ENCODE results near the gene CPNE2.
"Not testable (repeated sequence)": the region's sequence is repeated elsewhere in the genome, so short reads cannot be mapped to it uniquely, and the experiment has no call there.

The CPNE2 gene

DNA sequence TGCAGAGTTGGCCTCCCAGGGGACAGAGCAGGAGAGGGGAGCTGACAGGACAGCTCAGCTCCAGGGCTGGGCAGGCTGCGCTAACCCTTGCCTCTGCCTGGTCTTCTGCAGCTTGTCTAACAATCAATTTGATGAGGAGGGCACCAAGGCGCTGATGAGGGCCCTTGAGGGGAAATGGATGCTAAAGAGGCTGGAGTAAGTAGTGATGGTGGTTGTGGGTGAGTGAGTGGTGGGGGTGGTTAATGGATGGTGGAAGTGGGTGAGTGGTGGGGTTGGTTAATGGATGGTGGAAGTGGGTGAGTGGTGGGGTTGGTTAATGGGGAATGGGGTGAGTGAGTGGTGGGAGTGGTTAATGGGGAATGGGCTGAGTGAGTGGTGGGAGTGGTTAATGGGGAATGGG, 22.0 kb upstream of the CPNE2 start:
- DNase-seq, result no peak

DNA sequence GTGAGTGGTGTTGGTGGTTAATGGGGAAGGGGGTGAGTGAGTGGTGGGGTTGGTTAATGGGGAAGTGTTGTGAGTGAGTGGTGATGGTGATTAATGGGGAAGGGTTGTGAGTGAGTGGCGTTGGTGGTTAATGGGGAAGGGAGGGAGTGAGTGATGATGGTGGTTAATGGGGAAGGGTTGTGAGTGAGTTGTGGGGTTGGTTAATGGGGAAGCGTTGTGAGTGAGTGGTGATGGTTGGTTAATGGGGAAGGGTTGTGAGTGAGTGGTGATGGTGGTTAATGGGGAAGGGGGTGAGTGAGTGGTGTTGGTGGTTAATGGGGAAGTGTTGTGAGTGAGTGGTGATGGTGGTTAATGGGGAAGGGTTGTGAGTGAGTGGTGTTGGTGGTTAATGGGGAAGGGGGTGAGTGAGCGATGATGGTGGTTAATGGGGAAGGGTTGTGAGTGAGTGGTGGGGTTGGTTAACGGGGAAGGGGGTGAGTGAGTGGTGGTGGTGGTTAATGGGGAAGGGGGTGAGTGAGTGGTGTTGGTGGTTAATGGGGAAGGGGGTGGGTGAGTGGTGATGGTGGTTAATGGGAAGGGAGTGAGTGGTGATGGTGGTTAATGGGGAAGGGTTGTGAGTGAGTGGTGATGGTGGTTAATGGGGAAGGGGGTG, 21.2 kb upstream of the CPNE2 start:
- not testable (repeated sequence) for DNase-seq

DNA sequence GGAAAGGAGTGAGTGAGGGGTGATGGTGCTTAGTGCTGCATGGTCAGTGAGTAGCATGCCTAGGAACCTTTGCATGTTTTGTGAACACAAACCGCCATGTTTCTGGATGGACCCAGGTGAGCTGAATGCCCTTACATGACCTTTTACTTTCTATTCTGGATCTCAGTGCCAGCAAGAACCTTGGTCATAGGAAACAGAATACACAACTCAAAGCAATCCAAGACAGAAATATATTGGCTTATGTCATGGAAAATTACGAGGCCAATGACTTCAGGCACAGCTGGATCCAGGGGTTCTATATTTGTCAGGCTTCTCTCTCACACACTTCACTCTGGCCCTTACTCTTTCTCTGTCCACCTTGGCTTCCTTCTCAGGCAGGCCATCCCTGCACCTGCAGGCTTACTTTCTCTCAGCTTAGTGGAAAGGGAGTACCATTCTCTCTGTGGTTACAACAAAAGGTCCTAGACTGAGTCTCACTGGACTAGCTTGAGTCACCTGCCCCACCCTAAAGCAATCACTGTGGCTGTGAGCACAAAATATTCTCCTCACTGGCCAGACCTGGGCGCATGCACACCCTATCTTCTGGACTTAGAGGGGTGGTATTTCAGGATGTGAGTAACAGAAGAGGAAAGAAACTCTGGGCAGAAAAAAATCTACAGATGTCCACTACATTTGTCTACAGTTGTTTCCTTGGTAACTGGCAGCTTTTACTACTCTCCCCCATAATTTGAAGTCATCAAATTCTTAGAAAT, 20.4 kb upstream of the CPNE2 start:
- DNase-seq, result no peak

DNA sequence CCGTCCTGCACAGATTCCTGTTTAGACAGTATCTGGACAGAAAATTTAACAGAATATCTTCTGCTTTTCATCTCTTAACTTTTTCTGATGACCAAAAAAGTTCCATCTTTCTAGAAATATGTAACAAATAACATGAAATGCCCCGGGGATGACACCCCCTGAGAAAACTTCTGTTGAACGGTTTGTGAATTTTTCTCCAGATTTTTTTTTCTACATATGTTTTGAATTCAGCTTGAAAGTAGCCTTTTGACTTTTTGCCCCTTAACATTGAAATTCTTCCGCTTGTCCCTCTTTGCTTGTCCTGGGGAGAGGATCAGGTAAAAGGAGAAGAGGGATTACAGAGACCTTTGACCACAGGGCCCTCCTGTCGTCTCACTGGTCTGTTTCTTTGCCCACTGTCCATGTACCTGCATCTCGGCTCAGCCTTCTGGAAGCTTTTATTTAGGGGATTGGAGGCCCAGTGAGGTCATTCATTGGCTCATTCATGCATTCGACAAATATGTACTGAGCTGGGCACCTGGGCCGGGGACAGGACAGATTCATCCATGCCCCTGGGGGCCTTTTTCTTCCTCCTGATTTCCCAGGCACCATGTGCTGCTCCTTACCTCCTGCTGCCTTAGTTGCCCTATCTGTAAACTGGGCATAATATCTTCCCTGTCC, 19.6 kb upstream of the CPNE2 start:
- no peak for DNase-seq

DNA sequence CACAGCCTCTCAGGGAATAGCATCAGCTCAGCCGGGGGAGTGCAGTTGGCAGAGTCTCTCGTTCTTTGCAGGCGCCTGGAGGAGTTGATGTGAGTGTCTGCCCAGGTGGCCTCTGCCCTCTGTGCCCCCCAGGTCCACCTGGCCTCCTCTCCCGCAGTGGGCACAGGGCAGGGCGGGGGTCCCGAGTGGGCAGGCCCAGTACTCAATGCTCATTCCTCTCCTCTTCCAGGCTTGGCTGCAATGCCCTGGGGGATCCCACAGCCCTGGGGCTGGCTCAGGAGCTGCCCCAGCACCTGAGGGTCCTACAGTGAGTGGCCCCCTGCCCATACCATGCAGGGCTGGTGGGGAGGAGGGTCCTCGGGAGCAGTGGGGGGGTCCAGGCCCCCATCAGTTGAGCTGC, 14.7 kb upstream of the CPNE2 start:
- DNase-seq, result no peak

DNA sequence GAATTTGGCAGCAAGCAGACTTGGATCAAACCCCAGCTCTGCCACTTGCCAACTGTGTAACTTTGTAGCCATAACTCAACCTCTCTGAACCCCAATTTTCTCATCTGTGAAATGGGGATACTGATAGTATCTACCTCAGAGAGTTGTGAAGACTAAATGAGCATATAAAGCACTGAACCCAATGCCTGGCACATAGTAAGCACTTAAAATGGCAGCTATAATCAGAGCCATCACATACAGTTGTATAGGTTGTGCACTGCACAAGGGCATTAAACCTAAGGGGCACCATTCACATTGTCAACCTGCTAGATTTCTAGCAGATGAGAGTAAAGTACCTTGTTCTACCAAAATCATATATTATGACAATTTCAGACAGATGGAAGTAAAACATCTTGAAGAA, 10.6 kb upstream of the CPNE2 start:
- no peak for DNase-seq

DNA sequence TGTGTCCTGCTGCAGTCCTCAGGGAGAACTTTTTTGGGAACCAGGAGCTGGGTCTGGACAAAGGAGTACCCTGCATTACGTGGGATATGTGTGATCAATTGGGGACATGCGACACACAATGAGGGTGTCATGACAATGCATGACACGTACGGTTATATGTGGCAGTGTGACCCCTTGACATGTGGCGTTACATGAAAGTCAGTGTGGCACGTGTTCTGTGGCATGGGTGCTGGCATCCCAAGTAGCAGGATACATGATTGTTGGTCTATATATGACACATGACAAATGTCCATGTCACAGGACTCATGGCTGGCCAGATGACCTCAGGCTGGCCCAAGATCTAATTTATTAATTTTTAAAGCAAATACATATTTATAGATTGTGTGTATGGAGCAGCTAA, 9.7 kb upstream of the CPNE2 start:
- no peak for DNase-seq

DNA sequence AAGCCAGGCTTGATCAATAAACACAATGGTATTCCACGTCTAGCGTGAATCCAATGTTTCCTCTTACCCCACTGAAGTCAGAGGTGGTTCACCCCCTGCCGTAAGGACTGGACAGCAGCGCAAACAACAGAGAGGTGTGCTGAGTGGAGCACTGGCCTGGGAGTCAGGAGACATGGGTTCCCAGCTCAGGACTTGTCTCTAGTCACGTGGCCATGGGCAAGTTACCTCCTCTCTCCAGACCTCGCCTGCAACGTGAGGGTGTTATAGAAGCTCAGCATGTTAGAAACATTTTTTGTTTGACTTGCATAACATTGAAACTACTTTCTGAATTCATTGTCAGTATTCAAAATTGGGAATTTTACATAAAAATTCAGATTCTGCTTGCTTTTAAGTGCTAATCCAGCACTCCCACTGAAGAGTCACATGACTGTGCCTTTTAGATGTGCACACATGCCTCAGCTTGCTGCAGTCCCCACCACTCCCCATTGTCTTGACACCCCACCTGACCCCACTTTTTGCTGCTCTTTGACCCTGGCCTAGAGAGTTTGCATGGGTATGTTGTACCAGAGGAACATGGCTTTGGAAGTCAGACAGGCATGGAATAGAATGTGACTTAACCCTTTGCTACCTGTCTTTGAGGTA, 8.8 kb upstream of the CPNE2 start:
- DNase-seq, result no peak

DNA sequence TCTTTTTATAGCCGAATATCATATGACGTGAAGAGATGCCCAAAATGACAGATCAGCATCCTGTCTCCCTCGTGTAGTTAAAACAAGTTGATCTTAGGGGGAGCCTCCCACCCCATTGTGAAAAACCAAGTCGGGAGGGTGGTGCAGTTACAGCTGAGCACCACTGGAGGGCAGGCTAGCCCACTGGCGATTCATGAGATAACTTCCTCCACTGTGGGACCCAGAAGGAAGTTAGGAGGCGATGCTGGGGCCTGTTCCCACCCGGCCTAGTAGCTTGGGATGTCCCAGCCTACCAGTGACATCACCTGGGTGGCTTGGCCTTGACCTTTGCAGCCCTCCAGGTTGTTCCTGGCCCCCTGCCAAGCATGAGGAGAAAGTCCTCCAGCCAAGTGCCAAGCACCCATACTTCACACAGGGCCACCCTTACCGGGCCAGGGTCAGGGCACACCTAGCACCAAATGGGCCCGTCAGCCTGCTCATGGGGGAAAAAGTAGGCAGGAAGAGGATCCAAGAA, 8.1 kb upstream of the CPNE2 start:
- DNase-seq, result peak; percentile 80

DNA sequence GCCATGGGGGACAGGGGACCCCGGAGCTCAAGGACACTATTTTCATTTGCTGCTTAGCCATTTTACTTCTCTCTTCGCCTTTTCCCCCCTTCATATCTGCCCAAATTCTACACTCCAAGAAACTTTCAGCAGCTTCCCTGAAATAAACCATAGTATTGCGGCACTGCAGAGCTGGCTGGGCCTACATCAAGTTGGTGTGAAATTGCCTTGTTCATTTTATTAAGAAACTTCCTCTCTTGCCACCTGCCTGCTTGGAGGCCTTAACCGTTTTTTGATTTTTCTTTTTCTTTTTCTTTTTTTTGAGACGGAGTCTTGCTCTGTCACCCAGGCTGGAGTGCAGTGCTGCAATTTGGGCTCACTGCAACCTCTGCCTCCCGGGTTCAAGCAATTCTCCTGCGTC, 7.4 kb upstream of the CPNE2 start:
- no peak for DNase-seq

DNA sequence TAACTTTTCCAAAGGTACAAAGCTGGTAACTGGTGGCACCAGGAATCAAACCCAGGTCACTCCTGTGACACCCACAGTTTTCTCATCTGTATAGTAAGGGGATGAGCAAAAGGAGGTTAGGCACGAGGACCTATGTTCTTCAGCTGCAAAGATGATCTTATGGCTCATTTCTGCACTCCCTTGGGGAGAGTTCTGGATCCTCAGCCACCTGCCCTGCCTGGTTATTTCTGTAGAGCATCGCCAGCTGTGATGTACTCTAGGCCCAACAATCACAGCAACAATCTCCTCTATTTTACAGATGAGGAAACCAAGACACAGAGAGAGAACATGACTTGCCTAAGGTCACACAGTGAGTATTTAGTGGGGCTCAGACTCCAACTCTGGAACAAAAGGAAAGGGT, 5.4 kb upstream of the CPNE2 start:
- DNase-seq, result no peak

DNA sequence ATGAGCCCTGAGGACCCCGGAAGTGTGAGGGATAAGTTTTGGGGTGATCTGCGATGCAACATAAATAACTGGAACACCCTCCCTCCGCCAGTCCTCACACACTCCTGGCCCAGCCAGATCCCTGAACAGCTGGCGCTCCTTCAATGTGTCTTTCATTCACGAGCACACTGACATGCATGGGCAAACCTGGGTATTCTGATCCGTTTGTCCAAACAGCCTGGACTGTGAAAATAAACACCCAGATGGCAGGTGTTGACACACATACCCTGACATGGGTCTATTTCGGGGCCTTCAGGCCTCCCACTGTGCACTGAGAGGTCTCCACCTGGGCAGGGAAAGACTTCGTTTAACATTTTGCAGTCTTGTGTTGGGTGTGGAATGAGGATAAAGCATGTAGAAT, 3.0 kb upstream of the CPNE2 start:
- DNase-seq, result no peak

DNA sequence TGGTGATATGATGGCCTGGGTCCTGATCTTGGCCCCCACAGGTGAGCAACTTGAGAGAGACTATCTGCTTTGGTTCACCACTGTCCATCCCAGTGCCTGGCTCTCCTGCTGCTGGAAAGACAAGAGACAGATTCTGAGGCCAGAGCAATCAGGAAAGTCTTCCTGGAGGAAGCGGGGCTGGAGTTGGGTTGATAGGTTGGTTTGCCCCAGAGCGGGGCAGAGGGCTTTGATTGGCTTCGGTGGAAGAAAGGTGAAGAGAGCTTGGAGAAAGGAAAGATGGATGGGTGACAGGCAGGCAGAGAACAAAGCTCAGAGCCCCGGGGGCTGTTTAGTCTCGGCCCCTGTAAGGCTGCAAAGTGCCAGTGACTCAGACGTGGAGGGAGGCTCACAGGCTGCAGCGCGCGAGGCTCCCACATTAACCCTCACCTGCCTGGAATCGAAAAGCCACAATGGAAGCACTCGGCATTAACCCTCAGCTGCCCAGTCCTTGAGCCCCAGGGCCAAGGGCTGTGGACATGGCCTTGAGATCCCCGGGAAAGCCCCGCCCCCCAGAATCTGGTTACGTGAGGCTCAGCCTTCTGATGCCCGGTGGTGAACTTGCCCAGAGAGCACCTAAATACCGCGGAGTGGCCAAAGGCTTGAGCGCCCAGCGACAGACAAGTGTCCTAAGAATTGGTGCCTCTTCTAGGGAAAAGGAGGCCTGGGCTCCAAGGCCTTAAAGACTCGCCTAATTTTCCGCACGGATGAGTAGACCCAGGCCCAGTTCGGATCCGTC, 996 bp upstream of the CPNE2 start:
- peak; percentile 69 for DNase-seq

DNA sequence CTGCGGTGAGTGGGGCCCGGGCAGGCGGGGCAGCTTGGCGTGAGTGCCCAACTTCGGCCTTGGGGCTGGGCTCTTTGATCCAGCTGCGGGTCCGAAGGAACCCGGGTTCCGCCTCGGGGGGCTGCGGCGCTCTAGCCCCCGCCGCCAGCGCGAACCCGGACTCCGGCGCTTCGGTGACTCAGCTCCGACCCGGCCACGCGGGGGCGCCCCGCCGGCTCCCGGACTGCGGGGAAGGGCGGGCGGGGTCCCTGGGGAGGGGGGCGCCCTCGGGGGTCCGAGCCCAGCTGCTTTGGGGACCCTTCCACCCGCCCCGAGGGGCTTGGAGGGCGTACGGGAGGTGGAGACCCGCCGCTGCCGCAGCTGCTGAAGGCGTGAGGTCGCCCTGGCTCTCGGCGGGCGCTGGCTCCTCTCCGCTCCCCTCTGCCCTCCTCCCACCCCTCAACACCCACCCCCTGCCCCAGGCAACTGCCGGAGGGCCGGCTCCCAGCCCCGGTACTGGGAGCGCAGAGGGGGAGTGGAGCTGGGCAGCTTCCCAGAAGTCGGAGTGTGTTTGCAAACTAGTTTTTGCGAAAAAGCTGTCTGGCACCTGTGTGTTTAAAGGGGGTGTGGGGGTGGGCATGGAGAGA, 516 bp downstream of the CPNE2 start:
- peak; percentile 73 for DNase-seq

DNA sequence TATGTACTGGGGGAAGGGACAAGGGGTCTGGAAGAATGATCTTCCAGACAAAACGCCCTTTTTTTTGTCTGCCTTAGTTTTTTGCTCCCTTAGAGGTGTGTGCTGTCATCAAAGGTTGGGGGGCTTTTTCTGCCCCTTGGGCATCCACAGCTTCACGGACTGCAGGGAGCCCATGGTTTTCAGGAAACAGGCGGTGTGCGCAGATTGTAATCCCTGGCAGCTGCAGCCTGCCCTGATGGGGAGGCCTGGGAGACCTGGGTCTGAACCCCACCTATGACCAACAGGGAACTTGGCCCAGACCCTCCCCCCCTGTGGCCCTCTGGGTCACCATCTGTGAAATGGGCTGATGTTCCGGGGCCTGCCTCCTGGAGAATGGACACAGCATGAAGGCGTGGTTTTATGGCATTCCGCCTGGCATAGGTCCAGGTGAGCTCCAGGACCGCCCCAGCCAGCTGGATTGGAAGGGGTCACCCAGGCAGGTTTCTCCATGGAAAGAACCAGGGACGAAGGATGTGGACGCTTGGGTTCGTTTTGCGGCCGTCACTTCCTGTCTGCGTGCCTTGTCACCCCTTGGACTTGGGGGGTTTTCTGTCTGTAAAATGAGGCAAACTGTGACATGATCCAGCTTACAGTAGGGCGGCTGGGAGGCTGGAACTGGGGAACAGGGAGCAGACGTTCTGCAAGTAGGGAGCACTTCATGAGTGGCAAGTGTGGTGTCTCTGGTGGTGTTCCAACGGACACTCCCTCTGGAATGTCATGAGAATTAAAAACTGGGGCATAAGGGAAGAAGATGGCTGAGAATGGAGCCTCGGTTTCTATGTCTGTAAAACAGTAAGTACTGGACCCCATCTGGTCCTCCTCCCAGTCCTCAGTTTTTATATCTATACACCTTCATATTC, 1.5 kb downstream of the CPNE2 start:
- DNase-seq, result no peak

DNA sequence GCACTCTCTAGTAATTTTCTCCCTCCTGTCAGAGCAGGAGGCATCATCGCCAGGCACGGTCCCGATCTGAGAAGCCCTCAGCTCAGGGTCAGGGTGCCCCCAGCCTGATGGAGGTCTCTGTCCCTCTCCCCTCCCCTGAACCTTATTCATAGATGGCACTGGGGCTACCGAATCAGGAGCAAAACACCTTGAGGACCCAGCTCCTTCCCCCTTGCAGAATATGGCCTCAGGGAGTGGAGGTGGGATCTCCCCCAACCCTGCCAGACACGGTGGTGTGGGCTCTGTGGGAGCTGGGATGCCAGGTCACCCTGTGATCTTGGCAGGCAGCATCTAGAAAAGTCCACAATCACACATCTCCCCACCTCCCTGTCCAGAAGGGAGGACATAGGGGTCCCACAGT, 2.5 kb downstream of the CPNE2 start:
- no peak for DNase-seq

DNA sequence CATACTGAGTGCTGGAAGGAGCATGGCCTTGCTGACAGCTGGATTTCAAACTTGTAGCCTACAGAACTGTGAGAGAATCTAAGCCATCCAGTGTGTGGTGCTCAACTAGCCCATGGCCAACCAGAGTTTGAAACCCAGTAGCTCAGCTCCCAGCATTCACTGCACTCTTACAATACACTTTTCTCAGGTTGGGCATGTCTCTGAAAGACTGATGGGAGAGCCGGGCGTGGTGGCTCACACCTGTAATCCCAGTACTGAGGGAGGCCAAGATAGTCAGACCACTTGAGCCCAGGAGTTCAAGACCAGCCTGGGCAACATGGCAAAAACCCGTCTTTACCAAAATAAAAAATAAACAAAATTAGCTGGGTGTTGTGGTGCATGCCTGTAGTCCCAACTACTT, 3.8 kb downstream of the CPNE2 start:
- DNase-seq, result no peak

DNA sequence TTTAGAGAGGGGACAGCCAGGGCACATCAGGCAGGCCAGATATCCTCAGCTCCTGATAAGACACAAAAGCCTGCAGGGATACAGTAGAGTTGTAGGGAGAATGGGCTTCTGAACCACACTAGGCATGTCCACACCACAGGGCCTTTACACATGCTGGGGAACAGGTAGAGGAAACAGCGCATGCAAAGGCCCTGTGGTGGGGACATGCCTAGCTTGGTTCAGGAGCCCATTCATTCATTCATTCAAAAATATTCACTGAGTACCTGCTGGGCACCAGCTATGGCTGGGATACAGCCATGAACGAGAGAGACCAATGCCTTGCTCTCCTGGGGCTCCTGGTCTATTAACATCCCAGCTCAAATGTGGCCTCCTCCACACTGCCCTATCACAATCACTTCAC, 4.4 kb downstream of the CPNE2 start:
- DNase-seq, result no peak

DNA sequence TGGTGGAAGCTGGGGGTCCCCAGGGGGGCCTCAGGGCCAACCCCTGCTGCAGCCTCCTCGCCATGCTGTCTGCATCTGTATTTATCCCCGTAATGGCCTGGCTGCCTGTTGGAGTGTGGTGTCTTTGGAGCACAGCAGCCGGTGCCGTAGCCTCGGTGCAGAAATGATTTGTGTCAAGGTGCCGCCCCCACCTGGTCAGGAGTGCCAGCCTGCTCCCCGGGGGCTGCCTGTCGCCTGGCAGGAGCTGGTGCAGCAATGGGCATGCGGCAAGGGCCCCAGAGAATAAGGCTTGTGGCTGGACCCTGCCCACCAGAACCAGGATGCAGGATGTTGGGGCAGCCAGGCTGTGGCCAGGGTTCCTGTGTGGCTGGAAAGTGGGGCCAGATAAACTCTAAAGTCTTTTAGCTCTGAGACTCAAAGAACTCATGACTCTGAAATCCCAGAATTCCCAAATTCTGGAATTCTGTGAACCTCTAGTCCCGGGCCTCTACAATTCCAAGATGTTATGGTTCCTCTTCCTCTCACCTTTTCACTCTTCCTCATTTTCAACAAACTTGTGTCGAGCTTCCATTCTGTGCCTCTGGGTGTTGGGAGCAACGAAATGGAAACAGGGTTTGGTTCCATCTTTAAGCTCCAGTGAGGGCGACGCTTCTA, 5.9 kb downstream of the CPNE2 start:
- DNase-seq, result no peak

DNA sequence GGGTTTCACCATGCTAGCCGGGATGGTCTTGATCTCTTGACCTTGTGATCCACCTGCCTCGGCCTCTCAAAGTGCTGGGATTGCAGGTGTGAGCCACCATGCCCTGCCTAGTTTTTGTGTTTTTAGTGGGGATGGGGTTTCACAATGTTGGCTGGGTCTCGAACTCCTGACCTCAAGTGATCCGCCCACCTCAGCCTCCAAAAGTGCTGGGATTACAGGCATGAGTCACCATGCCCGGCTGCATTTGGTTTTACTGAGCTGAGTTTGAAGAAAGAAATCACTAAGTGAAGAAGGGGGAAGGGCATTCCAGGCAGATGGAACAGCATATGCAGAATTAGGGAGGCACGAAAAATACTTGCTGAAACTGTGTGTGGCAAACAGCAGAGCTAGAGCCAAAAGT, 7.6 kb downstream of the CPNE2 start:
- not testable (repeated sequence) for DNase-seq

DNA sequence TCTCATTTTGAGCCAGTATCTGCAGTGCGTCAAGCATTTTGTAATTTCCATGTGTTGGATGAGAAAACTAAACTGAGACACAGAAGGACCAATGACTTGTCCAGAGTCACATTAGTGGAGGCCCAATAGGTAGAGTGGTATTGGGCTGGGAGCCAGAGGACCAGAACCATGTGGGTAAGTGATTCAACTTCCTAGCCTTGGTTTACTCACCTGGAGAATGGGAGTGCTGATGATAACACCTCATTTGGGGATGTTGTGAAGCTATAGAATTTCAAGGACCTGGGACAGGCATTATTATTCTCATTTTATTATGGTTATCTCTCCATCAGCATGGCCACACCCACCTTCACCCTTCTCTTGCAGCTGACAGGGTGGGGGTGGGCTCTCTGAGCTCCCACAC, 8.1 kb downstream of the CPNE2 start:
- no peak for DNase-seq
